KOPT-K1 (cell line): ENCODE measurements around the gene DRD5.
"Not testable (repeated sequence)": the region's sequence is repeated elsewhere in the genome, so short reads cannot be mapped to it uniquely, and the experiment has no call there.

Experiments
- H3K27ac ChIP-seq: fragments of 200-600 bp; sonication (generic); 2 replicates; pipeline ENCODE4 v1.5.1; 2016; ENCODE audit warnings: antibody characterized with exemption, mild to moderate bottlenecking, low read depth, low read length; ENCODE audit not compliant: poor library complexity, severe bottlenecking
- H3K36me3 ChIP-seq: fragments of 200-600 bp; sonication (generic); 2 replicates; pipeline ENCODE4 v1.5.1; 2017; ENCODE audit warnings: antibody characterized with exemption, mild to moderate bottlenecking, low read length, moderate library complexity; ENCODE audit not compliant: insufficient read depth
- H3K9me3 ChIP-seq: fragments of 200-600 bp; sonication (generic); 2 replicates; pipeline ENCODE4 v1.5.1; 2017; ENCODE audit warnings: antibody characterized with exemption, low read length, mild to moderate bottlenecking; ENCODE audit not compliant: insufficient read depth, poor library complexity, severe bottlenecking

Gene DRD5

DNA sequence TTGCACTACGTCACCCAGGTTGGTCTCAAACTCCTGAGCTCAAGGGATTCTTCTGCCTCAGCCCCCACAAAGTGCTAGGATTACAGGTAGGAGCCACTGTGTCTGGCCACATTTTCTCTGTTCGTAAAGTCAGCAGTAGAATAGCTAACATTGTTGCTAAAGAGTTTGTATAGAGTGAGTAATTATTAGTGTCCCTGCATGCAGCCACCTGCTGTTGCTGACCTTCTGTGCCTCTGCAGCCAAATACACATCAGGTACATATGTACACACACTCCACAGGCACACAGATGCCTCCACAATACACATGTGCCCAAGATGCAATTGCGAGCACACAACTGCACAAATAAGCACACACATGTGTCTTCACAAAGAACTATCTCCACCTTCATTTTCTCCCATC is 10.9 kb downstream of the DRD5 start:
- Histone ChIP-seq H3K27ac (no peak overlapping the region), H3K36me3 (no peaks in the 10 kb centered on the region), H3K9me3 (no peaks in the 10 kb centered on the region)

GRCh38 chr4:9796641-9797040 is 15.2 kb downstream of the DRD5 start:
- H3K27ac ChIP-seq, H3K9me3 ChIP-seq, H3K36me3 ChIP-seq: not testable (repeated sequence)

GRCh38 chr4:9800848-9801247 is 19.4 kb downstream of the DRD5 start:
- H3K9me3 ChIP-seq, result no peaks in the 10 kb centered on the region
- no peaks in the 10 kb centered on the region for H3K36me3 ChIP-seq
- H3K27ac ChIP-seq, result no peak overlapping the region

GRCh38 chr4:9804918-9805317 is 23.5 kb downstream of the DRD5 start:
- no peaks in the 10 kb centered on the region for H3K36me3 ChIP-seq
- no peaks in the 10 kb centered on the region for H3K9me3 ChIP-seq
- no peak overlapping the region for H3K27ac ChIP-seq

DNA sequence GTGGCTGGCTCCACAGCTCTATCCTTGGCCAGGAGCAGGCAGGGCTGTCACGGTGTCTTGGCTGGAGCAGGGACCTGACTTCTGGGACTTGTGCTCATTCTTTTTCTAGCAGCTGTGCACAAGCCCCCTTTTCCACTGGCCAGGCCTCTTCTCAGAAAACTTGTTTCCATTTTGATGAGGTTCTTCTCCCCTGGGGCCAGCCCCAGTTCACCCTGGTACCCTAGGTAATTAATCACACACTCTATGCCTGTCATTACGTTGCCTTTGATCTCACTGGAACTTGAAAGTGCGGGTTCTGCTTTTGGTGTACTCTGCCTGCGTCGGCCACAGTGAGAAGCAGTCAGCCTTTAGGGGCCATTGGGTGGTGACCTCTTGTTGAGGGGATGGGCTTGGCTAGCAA is 26.6 kb downstream of the DRD5 start:
- H3K36me3 ChIP-seq, result no peaks in the 10 kb centered on the region
- no peak overlapping the region for H3K27ac ChIP-seq
- H3K9me3 ChIP-seq, result no peaks in the 10 kb centered on the region

DNA sequence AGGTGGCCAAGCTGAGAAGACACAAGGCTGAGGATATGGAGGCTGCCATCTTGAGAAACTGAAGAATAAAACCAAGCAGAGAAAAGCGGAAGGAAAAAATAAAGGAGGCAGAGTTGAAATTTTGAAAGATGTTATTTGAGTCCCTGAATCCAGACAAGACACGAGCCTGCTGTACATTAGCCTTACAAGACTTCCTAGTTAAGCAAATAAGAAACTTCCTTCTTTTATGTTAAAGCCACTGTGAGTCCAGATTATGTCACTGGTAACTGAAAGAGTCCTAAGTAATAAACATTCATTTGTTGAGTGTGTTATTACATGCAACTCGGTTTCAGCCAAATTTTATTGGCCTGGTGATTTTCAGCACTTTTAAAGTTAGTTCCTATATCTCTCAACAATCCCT is 30.4 kb downstream of the DRD5 start:
- H3K36me3 ChIP-seq, result no peaks in the 10 kb centered on the region
- H3K9me3 ChIP-seq, result no peaks in the 10 kb centered on the region
- no peak overlapping the region for H3K27ac ChIP-seq

DNA sequence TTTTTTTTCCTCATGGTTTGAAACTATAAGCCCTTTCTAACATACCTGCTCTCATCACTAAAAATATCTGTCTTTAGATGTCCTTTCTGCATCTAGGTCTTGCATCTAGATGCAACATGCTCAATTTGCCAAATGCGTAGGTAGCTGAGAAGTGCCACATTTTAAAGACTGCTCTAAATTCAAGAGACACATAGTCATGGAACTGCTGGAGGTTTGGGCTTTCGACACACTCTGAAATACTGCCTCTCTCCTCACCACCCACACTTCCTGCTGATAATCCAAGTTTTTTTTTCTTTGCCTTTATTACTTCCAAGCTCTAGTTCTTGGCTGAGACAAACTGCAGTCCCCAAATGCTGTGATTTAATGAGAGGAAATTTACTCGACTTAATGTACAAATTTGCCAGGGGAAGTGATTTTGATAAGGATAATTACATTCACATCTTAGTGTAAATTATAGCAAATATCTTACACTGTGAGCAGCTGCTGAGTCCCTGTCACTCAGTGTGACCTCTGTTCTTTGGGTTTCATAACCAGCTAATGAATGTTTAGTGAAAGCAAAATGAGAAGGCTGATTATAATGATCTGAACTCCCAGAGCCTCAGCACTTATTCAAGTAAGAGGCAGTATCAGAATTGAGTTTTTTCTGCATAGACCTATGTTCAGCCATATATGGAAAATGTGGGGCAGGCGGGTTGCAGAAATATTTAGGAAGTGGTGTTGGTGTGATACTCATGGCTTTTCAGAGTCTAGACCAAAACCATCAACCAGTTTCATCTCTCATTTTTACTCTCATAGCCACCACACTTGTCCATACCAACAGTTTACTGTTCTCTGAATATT is 31.3 kb downstream of the DRD5 start:
- no peak overlapping the region for H3K27ac ChIP-seq
- no peaks in the 10 kb centered on the region for H3K36me3 ChIP-seq
- H3K9me3 ChIP-seq, result no peaks in the 10 kb centered on the region

GRCh38 chr4:9816285-9816684 is 34.9 kb downstream of the DRD5 start:
- Histone ChIP-seq H3K36me3 (no peaks in the 10 kb centered on the region), H3K9me3 (no peaks in the 10 kb centered on the region), H3K27ac (no peak overlapping the region)

DNA sequence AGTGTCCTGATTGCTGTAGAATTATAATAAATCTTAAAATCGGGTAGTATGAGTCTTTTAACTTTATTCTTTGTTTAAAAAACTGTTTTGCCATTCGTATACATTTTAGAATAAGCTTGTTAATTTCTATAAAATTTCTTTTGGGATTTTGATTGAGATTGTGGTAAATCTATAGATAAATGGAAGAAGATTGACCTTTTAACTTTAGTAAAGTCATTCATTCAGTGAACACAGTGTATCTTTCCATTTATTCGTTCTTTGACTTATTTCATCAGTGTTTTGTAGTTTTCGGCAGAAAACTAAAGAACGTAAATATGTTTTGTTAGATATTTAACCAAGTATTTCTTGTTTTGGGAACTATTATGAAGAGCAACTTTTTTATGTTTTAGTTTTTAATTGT is 38.9 kb downstream of the DRD5 start:
- Histone ChIP-seq H3K36me3 (no peaks in the 10 kb centered on the region), H3K9me3 (no peaks in the 10 kb centered on the region), H3K27ac (no peak overlapping the region)

DNA sequence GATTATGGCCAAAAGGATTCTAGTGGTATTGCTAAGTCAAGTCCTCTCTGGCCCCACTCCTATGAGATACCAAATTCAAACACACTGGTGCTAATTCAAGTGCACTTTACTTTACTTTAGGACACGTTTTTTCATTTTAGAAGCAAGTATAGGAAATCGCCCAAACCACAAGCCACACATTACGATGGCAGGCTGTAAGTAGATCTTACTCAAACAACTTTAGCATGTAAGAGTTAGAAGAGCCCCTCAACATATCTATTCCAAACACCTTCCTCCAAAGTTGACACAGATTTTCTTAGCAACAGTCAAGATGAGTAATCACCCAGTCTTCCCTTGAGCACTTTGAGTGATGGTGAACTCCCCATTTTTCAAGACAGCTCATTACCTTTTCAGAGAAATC is 43.6 kb downstream of the DRD5 start:
- Histone ChIP-seq H3K9me3 (no peaks in the 10 kb centered on the region), H3K27ac (peak overlapping the region; percentile 14), H3K36me3 (no peaks in the 10 kb centered on the region)

DNA sequence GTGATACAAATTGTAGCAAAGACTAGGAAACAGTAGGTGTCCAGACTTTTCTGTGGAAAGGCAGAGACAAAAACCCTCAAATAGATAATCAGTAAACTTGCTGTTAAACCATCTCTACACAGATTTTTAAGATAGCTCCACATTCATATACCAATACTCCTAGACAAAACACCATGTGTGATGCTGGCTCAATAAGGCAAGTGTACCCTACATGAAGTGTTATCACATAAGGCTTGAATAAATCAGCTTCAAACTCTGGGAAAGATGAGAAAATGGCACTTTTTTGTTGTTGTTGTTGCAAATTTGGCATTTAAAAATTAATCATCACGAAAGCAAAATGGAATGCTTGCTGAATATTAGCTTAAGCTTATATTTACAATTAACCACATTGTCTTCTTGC is 45.1 kb downstream of the DRD5 start:
- Histone ChIP-seq H3K27ac (no peak overlapping the region), H3K36me3 (no peaks in the 10 kb centered on the region), H3K9me3 (no peaks in the 10 kb centered on the region)

DNA sequence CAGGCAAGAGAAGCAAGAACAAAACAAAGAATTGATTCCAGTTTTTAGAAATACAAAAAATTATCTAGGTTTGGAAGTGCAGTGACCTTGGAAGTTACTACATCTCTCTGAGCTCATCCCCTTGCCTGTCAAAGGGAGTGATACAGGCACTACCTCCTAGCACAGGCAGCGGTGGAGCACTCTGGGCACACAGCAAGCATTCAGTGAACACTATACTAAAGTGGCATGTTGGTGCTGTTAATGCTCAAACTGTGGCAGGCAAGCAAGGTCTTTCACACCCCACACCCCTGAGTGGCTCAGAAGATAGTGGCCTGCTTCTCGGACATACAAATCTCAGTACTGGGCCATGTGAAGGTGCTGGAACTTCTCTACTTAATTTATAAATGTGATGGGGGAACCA is 51.2 kb downstream of the DRD5 start:
- no peaks in the 10 kb centered on the region for H3K36me3 ChIP-seq
- H3K9me3 ChIP-seq, result no peaks in the 10 kb centered on the region
- H3K27ac ChIP-seq, result no peak overlapping the region

DNA sequence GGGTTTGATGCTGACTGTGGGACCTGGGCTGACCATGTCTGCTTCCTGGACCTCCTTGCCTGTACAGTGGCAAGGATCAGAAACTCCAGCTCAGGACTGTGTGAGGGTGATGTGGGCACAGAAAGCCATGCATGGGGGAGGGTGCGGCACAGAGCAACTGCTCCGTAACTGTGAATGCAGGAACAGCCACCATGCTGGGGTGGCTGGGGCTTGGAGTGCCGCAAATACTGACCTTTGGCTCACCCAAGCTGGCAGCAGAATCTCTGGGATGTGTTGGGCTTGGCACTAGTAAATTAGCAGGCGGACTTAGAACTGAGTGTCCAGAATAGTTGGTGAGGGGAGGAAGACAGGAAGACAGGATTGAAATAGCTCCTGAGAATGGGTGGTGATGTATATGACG is 52.0 kb downstream of the DRD5 start:
- Histone ChIP-seq H3K9me3 (no peaks in the 10 kb centered on the region), H3K36me3 (no peaks in the 10 kb centered on the region), H3K27ac (no peak overlapping the region)
